Stimulated activated CD8-positive, alpha-beta memory T cell treated with anti-CD3 and anti-CD28 coated beads, Interleukin-2, amount 100 ng/mL, for 1 hour (primary cell): ENCODE data around the gene ACBD6.

Source experiments
- DNase-seq, 2 donors: peaks; one replicate each; pipeline ENCODE4 v3.0.0-alpha.2; 2020; ENCODE audit warnings: low read depth in 2 of 2

The ACBD6 gene

GRCh38 chr1:180525715-180526039 is 23.3 kb upstream of the ACBD6 start:
- DNase-seq: no peak

- DNase-seq: no peak
Measured at GRCh38 chr1:180524915-180525714, 22.7 kb upstream of the ACBD6 start.

- DNase-seq: no peak
Measured at GRCh38 chr1:180524160-180524914, 22.0 kb upstream of the ACBD6 start.

GRCh38 chr1:180522213-180522515 is 19.8 kb upstream of the ACBD6 start:
- no peak for DNase-seq

GRCh38 chr1:180521474-180522212 is 19.3 kb upstream of the ACBD6 start:
- no peak for DNase-seq

GRCh38 chr1:180519846-180520245 is 17.5 kb upstream of the ACBD6 start:
- DNase-seq: no peak

- DNase-seq: peak; percentile 16 to 28
Measured at GRCh38 chr1:180515857-180516388, 13.5 kb upstream of the ACBD6 start.

GRCh38 chr1:180515364-180515763 is 13.0 kb upstream of the ACBD6 start:
- no peak for DNase-seq

- DNase-seq: no peak
Measured at GRCh38 chr1:180513531-180513930, 11.2 kb upstream of the ACBD6 start.

GRCh38 chr1:180510882-180511281 is 8.5 kb upstream of the ACBD6 start:
- DNase-seq: no peak

GRCh38 chr1:180508725-180509097 is 6.3 kb upstream of the ACBD6 start:
- DNase-seq: no peak

GRCh38 chr1:180507795-180508724 is 5.7 kb upstream of the ACBD6 start:
- DNase-seq: no peak

- no peak for DNase-seq
Measured at GRCh38 chr1:180505732-180506335, 3.5 kb upstream of the ACBD6 start.

GRCh38 chr1:180504186-180504585 is 1.8 kb upstream of the ACBD6 start:
- no peak for DNase-seq

GRCh38 chr1:180503280-180503862 is 994 bp upstream of the ACBD6 start:
- DNase-seq: no peak

- DNase-seq: no peak
Measured at GRCh38 chr1:180501865-180502360, 464 bp downstream of the ACBD6 start.

- DNase-seq: no peak
Measured at GRCh38 chr1:180500689-180501088, 1.7 kb downstream of the ACBD6 start.

- DNase-seq: no peak
Measured at GRCh38 chr1:180498594-180498993, 3.8 kb downstream of the ACBD6 start.

- no peak for DNase-seq
Measured at GRCh38 chr1:180497826-180498225, 4.6 kb downstream of the ACBD6 start.

- DNase-seq: no peak
Measured at GRCh38 chr1:180494370-180494769, 8.0 kb downstream of the ACBD6 start.

GRCh38 chr1:180489976-180490375 is 12.4 kb downstream of the ACBD6 start:
- no peak for DNase-seq
